CD1c-positive myeloid dendritic cell (primary cell): ENCODE results near the gene SENP3.
"Not testable (repeated sequence)": the region's sequence is repeated elsewhere in the genome, so short reads cannot be mapped to it uniquely, and the experiment has no call there.

ENCODE experiments used
- DNase-seq: peaks from one replicate; pipeline ENCODE4 v3.0.0-alpha.2; 2016; ENCODE audit errors: extremely low spot score

The SENP3 gene

GRCh38 chr17:7597561-7597960 lies 35.8 kb downstream of the SENP3 start:
- DNase-seq, result not testable (repeated sequence)

DNA sequence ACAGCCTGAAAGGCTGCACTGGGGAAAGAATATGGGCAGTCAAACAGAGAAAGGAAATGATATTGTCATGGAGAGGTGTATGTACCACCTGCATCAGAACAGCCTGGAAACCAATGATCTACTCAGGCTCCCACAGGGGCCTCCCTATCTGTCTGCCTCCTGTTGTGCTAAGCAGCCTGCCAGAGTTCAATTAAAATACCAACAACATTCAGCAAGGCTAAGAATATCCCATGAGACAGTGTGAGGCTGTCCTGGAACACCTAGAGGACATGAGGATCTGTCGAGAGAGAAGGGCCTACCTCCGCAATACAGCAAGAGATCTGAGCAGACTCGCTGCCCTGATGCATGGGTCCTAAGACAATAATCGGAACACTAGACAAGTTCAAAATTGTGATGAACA lies 44.6 kb downstream of the SENP3 start:
- no peak for DNase-seq

DNA sequence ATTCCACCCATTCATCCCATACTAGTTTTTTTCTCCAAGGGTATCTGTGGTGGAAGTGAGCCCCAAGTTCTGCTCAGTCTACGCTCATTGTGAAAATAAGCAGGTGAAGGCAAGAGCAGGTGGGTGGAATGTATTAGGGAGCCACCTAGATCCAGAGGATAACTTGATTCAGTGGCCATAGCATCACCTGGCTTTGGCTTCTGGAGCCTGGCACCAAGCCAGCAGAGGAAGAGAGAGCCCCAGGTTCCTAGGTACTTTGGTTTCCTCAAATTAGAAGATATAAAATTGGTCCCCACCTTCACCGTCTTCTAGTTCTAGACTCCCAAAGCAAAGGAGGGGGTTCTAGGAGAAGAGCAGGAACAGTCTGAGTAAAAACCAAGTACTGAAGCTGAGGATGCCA lies 48.9 kb downstream of the SENP3 start:
- no peak for DNase-seq

DNA sequence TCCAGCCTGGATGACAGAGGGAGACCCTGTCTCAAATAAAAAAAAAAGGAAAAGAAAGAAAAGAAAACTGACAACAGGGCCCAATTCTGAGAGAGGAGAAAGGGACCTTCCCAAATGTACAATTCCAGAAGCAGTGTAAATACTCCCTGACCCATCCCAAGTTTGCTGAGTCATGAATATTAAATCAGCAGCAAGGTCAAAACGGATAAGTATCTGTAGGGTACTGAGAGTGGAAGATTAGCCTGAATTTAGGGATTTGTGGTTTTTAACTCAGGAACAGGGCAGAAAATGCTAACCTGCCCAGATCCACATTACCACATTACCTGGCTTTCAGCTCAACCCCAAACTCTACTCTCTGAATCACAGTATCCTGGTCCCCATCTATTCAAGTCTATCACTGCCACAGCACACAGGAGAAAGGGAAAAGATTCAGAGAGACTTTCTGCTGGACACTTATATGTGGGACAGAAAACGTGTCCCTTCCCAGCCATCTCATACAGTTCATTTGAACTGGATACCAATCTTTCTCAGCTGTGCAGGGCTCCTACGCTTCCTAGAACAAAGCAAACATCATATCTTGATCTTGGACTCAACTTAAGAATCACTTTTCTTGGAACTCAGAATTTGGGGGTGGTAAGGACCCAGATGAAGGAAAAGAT lies 50.0 kb downstream of the SENP3 start:
- no peak for DNase-seq

DNA sequence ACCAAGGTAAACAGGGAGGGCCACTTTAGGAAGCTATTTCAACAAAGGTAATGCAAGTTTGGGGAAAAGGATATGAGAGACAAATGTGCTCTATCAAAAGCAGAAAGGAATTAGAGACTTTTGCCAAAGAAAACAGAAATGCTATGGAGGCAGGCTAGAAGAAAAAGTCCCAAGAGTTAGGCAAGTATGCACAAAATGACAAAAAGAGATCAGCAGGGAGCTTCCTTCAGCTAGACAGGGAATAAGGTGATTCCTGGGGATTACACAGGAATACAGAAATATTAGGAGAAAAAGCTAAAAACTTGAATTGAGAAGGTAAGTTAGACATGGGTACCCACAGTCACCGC lies 50.5 kb downstream of the SENP3 start:
- DNase-seq, result no peak

DNA sequence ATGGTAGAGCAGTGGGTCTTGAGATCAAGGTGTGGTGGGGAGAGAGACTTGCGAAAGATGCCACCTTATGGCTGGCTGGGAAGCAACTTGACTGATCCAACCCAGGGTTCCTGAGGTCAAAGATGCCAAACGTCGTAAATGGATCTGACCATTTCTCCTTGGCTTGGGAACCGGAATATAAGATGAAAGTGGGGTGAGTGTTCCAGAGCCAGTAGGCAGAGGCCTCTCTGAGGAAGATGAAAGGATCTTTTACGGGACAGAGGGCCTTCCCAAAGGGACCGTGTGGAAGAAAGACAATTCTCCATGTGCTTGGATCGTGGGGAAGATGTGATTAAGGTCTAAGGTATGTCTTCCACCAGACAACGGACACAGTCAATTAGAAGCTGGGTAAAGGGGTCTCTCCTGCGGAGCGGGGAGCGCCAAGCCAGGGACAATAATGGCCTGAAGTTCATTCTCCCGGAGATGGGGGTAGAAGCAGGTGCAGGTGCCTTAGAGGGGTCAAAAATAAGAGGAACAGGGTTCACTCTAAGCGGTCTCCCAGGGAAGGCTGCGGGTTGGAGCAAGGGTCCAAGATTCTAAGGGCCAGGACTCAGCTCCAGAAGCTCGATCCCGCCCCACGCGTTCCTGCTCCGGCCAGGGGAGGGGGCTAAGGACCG lies 52.2 kb downstream of the SENP3 start:
- no peak for DNase-seq

DNA sequence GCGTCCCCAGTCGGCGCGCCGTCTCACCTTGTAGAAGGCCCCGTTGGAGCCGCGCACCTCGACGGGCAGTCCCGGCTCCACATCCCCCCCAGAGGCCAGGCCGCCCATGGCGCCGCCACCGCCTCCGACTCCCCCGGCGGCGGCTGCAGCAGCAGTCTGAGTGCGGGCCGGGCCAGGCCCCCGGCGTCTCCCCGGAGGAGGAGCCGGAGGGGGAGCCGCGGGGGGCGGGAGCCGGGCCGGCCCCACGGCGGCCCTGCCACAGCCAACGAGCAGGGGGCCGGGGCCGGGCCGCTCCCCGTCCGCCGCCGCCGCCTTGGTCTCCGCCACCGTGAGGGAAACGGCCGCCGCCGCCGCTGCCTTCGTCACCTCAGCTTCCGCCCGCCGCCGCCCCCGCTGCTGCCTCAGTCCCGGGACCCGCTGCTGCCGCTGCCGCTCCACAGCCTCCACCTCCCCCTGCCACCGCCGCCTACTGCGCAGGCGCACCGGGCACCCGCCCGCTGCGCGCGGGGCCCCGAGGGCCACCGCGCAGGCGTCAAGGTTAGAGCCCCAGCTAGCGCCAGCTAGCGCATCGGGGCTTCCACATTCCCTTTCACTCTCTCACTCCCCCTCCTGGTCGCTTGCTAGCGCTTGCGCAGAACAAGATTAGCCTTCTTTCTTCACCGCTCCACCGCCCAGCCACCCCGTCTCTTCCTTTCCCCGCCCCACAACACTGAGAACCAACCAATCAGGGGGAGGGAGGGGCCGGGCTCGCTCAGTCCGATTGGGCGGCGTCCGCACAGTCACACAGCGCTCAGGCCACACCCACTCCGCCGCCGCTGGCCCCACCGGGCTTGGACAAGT lies 52.9 kb downstream of the SENP3 start, which contains the start of gene FXR2:
TSS of gene FXR2 (minus strand) at position 473 of the 840 bp plus-strand sequence. CDS start at position 108, 365 bp downstream.
- peak; percentile 99 for DNase-seq

GRCh38 chr17:7615265-7615747 lies 53.6 kb downstream of the SENP3 start:
- no peak for DNase-seq

- DNase-seq, result no peak
Observed at GRCh38 chr17:7618608-7619007, 56.9 kb downstream of the SENP3 start.

GRCh38 chr17:7620835-7621234 lies 59.1 kb downstream of the SENP3 start:
- DNase-seq, result no peak
